Right renal pelvis (tissue), 4 donors: ENCODE measurements around the gene KRT40. TPM values are rescaled to one million over a fixed set of nuclear protein-coding genes. Genes with fewer than 3 reads are reported as not detected.
"Not testable (repeated sequence)": the region's sequence is repeated elsewhere in the genome, so short reads cannot be mapped to it uniquely, and the experiment has no call there.

Experiments used
- DNase-seq, 4 donors: peaks; one replicate each; pipeline ENCODE4 v3.0.0-alpha.2; 2013; ENCODE audit warnings: low read depth in 4 of 4, low spot score in 3 of 4, missing footprints in 1 of 4
- polyA plus RNA-seq, 4 donors: library from polyadenylated mRNA; unstranded; fragments of 120-200 nt; gene quantifications; one replicate each; pipeline ENCODE4 v1.2.1, GENCODE V29; 2013; ENCODE audit not compliant: insufficient read length in 4 of 4

KRT40 gene
- under 1 TPM in 1 of 4 donors, not detected in 3; 0.03 TPM for polyA plus RNA-seq

- no peak for DNase-seq
Observed at GRCh38 chr17:40984226-40984625, at the start of gene KRT40. TSS of gene KRT40 (minus strand) at chr17:40984326. CDS start at chr17:40984273, 53 bp downstream.

- no peak for DNase-seq
Observed at GRCh38 chr17:41029633-41030245, 45.6 kb upstream of the KRT40 start, which contains the start of gene KRTAP1-4. TSS of gene KRTAP1-4 (minus strand) at chr17:41030195. CDS start at chr17:41030078, 117 bp downstream.

GRCh38 chr17:41026715-41027471 lies 42.8 kb upstream of the KRT40 start, which contains the start of gene KRTAP1-5:
TSS of gene KRTAP1-5 (minus strand) at chr17:41027208. CDS start at chr17:41027155, 53 bp downstream.
- DNase-seq: no peak

DNA sequence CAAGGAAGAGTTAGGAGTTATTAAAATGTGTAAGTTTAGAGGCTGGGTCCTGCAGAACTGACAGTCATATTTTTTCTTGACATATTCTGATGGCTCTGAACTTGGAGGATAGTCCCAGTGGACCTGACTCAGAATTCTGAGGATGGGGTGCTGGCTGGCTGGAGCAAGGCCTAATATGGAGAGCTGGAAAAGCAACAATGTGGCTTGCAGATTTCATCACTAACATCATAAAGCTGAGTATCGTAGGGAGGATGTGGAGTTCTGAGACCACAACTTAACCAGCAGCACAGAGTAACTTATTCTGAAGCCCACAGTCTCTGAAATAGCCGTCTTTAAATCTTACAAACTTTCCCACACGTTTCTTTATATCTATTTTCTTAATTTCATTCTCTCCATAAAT lies 40.6 kb upstream of the KRT40 start:
- DNase-seq: no peak

DNA sequence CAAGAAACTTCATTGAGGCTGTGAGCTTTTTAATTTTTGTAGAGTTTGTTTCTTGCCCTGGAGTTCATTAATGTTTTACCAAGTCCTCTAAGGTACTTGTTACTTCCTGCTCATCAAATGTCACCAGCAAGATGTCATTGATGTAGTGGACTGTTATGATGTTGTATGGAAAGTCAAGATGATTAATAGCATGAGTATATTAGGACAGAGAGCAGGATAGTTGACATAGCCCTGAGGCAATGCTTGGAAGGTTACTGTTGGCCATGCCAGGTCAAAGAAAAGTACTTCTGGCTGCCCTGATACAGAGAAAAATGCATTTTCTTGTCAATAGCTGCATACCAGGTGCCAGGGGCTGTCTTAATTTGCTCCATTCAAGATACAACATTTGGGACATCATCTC lies 36.2 kb upstream of the KRT40 start:
- DNase-seq: no peak

DNA sequence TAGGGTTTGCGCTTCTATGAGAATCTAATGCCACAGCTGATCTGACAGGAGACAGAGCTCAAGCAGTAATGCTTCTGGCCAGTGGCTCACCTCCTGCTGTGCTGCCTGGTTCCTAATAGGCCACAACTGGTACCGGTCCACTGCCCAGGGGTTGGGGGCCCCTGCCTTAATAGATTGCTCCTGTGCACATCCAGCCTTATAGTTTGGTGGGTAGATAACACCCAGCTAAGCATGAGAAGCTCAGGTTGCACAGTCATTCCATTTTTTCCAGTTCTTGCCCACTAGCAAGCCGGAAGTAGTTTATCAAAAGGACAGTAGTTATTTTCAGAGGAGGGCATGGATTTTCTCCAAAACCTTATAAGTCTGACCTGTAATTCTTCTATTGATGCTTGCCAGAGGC lies 35.3 kb upstream of the KRT40 start:
- DNase-seq: no peak

GRCh38 chr17:41018541-41018940 lies 34.4 kb upstream of the KRT40 start:
- no peak for DNase-seq

GRCh38 chr17:41016578-41017215 lies 32.6 kb upstream of the KRT40 start:
- no peak for DNase-seq

GRCh38 chr17:41015454-41015853 lies 31.3 kb upstream of the KRT40 start:
- DNase-seq: no peak

DNA sequence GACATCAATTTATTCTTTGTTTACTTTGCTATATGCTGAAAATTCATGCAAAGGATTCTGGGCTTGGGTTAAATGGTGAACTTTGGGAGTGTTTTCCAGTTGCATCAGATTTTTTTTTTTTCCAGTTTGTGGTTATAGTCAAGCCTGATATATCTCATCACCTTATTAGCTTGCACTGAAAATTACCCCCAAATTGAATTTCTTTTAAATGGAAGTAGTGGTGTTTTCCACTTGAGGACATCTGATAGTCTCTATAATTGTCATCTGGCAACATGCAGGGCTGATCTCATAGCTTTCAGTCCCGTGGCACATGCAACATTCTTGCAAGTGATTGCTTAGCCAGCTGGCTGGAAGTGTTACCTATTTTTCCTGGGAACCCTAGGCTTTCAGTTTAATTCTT lies 29.5 kb upstream of the KRT40 start:
- DNase-seq: no peak

DNA sequence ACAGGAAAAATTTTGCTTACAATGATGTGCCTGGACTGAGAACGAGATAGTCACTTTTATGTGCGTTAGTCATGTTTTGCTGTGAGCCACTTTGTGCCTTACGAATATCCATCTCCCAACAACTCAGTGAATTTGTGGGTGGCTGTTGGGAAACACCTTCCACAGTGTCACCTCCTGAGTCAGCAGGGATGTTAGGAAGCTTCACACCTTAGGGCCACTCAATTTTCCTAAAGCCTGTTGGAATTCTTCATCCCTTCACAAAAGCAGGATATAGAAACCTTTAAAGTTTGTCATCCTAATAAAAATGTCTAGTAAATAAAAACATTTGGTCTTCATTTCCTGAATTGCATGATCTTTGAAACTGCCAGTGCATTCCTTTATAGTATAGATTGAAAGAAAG lies 29.1 kb upstream of the KRT40 start:
- DNase-seq: no peak

DNA sequence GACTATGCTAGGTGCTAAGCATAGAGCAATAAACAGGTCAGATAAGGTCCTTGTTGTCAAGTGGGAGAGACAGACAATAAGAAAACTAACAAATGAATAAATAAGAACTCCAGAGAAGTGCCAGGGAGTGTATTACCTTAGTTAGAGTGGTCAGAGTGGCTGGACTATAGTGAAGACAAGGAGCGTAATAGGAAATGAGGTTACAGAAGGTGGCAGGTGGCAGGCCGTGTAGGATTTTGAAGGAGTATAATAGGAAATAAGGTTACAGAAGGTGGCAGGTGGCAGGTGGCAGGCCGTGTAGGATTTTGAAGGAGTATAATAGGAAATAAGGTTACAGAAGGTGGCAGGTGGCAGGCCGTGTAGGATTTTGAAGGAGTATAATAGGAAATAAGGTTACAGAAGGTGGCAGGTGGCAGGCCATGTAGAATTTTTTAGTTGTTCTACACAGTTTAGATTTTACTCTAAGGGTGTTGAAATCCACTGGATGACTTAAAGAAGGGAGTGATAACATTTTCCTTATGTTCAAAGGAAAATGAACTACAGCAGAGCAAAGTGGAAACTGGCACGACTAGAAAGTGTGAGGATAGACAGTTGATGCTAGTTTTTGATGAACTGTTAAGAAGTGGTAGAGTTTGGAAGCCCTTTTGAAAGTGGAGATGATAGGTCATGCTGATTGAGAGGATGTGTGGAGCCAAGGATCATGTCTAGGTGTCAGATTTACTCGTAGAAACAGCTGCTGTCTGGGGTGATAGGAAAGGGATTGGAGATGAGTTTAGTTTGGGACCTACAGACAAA lies 28.4 kb upstream of the KRT40 start:
- DNase-seq: no peak

- DNase-seq: no peak
Observed at GRCh38 chr17:41010441-41010840, 26.3 kb upstream of the KRT40 start.

- DNase-seq: no peak
Observed at GRCh38 chr17:41009936-41010335, 25.8 kb upstream of the KRT40 start.

GRCh38 chr17:41009301-41009760 lies 25.2 kb upstream of the KRT40 start:
- no peak for DNase-seq

- no peak for DNase-seq
Observed at GRCh38 chr17:41008811-41009210, 24.7 kb upstream of the KRT40 start, which contains the start of gene KRTAP3-1. TSS of gene KRTAP3-1 (minus strand) at chr17:41009128. CDS start at chr17:41009074, 54 bp downstream.

DNA sequence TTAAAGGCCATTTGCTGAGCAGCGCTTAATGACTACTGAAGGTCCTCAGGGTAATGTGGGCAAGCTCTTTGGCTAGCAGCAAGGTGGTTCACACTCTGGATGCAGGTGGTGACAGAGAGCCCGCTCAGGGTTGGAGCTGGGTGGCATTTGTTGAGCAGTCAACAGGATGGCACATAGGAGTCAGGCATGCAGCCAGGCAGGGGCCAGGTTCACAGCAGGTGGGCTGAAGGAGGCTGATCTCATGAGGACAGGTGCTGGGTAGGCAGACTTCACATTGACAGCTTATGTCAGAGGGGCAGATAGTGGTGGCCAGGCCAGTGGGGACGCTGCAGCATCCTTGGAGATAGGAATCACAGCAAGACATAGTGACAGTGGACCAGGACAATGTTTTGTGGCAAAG lies 20.3 kb upstream of the KRT40 start:
- DNase-seq: no peak

DNA sequence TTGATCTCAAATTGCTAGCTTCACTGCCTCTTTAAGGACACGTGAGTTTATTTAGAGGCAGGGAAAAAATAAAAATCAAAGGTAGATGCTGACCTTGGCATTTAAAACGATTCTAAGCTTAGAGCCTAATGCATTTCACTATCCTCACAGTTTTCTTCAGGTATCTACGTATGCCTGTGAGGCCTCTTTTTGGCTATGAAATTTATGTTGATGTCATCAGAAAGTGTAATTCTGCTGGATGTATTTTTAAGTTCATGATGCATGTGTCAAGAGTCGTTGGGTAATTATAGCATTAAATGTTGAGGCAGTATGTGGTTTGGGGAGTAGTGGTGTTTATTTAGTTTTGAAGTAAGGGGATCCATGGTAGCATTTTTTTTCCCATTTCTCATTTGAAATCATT lies 19.8 kb upstream of the KRT40 start:
- no peak for DNase-seq

DNA sequence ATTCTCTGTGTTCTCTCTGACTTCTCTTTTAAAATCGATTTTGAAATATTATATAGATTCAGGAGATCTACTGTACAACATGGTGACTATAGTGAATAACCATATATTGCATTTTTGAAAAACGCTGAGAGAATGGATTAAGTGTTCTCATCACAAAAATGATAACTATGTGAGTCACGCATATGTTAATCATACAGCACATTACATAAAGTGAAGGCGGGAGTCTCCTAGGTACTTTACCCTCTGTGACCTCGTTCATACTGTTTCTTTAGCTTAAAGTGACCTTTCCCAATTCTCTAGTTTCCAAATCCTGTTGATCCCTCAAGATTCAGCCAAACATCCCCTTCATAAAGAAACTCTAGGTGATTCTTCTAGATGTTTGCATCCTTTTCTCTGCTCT lies 18.7 kb upstream of the KRT40 start:
- no peak for DNase-seq

GRCh38 chr17:41001795-41002194 lies 17.7 kb upstream of the KRT40 start:
- no peak for DNase-seq

DNA sequence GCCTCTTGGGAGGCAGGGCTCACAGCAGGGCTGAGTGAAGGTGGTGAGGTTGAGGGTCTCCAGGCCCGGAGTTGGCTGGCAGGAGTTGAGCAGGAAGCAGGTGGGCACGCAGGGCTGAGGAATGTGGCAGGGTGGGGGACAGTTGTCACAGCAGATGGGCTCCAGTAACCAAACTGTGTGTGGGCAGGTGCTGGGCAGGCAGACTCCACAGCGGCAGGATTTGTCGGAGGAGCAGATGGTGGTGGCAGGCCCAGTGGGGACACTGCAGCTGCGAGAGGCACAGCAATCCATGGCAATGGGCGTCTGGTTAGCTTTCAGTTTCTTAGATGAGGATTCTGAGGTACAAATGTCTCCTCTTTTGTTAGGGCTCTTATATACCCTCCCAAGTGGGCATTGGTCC lies 15.4 kb upstream of the KRT40 start, which contains the start of gene KRTAP3-2:
Gene KRTAP3-2 (minus strand): TSS at position 344 of the 400 bp plus-strand sequence. CDS start 53 bp downstream, at position 291.
- DNase-seq: not testable (repeated sequence)
